ENCODE data around the gene AMT. TPM values are rescaled to one million over a fixed set of nuclear protein-coding genes. Genes with fewer than 3 reads are reported as not detected.
A peak's percentile ranks its signal among the peaks of the same experiment; 100 is the strongest.

The AMT gene
- total RNA-seq, 2 donors from 2014 or later = 1.9 to 2.5 TPM

DNA sequence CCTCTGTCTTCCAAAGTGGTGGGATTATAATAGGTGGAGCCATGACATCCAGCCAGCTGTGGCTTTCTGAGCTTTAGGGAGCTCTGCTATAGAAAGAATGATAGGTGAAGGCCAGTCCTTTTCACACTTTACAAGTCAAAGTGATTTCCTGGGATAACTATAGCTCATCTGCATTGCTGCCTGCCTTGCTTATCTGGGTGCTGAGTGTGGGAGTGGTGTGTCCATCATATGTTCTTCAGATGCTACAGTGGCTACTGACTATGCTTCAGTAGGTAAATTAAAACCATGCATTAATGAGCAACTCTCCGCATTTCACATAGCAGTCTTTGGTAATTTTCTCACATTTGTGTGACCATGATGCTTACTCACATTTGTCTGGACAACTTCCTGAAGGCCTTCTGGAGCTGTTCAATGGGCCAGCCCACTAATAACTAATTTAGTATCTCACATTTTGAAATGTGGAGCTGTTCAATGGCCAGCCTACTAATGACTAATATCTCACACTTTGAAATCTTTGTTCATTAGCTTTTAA is 33.9 kb downstream of the AMT start:
- Mint-ChIP-seq H3K4me3 (peak overlapping the region; percentile 19), H3K36me3 (ENCODE audit: low read depth) (peaks cover 40% of the 10 kb centered on the region), H3K9me3 (no peaks in the 10 kb centered on the region), H3K4me1 (peaks cover 30% of the 10 kb centered on the region), H3K27ac (peak overlapping the region; percentile 80), H3K27me3 (no peaks in the 10 kb centered on the region)
- no peak for ATAC-seq (replicated peaks)

DNA sequence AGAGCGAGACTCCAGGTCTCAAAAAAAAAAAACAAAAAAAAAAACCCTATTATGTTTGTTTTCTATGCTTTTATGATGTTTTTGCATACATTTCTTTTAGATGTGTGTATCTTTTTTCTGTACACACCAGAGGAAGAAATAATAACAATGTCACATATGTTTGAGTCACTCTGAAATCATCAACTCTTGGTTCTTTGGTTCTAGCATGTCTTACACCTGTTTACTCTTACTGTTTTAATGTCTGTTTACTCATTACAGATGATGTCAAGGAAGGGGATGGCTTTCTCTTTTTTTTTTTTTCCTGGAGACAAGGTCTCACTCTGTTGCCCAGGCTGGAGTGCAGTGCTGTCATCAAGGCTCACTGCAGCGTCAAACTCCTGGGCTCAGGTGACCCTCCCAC is 34.6 kb downstream of the AMT start:
- Mint-ChIP-seq H3K27ac (peak overlapping the region; percentile 80), H3K36me3 (ENCODE audit: low read depth) (peaks cover 35% of the 10 kb centered on the region), H3K9me3 (no peaks in the 10 kb centered on the region), H3K27me3 (no peaks in the 10 kb centered on the region), H3K4me1 (peaks cover 31% of the 10 kb centered on the region), H3K4me3 (peak overlapping the region; percentile 19)
- peak; percentile 89 for ATAC-seq (replicated peaks)

DNA sequence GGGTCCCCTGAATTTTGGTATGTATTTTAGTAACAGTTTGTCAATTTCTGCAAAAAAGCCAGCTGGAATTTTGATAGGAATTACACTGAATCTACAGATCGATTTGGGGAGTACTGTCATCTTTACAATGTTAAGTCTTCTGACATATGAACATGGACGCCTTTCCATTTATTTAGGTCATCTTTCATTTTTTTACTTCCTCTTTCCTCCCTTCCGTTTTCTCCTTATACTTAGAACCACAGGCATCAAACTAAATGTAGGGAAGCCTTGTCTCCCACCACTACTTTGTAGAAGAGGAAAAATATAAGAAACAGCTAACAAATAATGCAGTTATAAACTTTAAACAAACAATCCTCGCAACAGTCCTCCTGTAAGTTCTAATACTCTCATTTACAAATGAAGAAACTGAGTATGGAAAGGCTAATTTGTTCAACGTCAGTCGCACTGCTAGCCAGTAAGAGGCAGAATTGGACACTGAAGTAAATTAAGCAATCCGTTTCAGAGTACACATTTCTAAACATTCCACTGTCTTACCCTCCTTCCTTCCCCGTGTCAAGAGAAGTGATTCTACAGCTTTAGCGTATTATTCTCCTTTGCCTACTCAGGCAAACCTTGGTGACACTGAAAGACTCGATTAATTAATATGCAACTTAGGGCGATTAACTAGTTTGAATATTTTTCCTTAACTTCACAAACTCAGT is 36.1 kb downstream of the AMT start:
- H3K4me1 Mint-ChIP-seq = peaks cover 31% of the 10 kb centered on the region
- H3K4me3 Mint-ChIP-seq = peak overlapping the region; percentile 34
- H3K27ac Mint-ChIP-seq = peak overlapping the region; percentile 75
- H3K9me3 Mint-ChIP-seq = no peaks in the 10 kb centered on the region
- H3K36me3 Mint-ChIP-seq (ENCODE audit: low read depth) = peaks cover 31% of the 10 kb centered on the region
- ATAC-seq (replicated peaks) = no peak
- H3K27me3 Mint-ChIP-seq = no peaks in the 10 kb centered on the region

DNA sequence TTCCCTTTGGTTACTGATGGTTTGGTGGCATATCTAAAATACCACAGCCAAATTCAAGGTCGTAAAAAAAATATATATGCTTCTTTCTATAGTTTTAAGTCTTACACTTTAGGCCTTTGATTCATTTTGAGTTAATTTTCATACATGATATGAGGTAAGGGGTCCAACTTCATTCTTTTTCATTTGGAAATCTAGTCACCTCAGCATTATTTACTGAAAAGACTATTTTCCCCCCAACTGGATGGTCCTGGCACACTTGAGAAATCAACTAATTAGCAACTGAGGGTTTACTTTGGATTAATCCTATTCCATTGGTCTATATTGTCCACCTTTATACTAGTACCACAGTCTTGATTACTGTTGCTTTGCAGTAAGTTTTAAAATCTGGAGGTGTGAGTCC is 36.7 kb downstream of the AMT start:
- Mint-ChIP-seq H3K9me3 (no peaks in the 10 kb centered on the region), H3K27me3 (no peaks in the 10 kb centered on the region), H3K4me3 (peak overlapping the region; percentile 34), H3K36me3 (ENCODE audit: low read depth) (peaks cover 31% of the 10 kb centered on the region), H3K27ac (peak overlapping the region; percentile 75), H3K4me1 (peaks cover 31% of the 10 kb centered on the region)
- no peak for ATAC-seq (replicated peaks)

DNA sequence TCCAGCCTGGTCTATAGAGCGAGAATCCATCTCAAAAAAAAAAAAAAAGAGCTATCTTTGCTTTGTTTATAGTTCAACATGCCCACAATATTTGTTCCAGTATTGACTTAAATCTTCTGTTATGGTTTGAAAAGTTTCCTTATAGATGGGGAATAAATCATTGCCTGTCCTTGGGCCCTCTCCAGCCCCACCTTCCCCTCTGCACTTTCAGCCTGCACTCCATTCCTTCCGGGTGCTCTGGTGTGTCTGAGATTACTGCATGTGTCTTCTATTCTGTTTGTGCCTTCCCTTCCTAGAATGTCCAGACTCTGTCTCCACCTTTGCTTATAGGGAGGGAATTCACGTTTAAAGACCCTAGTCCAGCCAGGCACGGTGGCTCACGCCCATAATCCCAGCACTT is 38.9 kb downstream of the AMT start:
- H3K27ac Mint-ChIP-seq = no peak overlapping the region
- peaks cover 40% of the 10 kb centered on the region for H3K4me1 Mint-ChIP-seq
- H3K36me3 Mint-ChIP-seq (ENCODE audit: low read depth) = peaks cover 33% of the 10 kb centered on the region

DNA sequence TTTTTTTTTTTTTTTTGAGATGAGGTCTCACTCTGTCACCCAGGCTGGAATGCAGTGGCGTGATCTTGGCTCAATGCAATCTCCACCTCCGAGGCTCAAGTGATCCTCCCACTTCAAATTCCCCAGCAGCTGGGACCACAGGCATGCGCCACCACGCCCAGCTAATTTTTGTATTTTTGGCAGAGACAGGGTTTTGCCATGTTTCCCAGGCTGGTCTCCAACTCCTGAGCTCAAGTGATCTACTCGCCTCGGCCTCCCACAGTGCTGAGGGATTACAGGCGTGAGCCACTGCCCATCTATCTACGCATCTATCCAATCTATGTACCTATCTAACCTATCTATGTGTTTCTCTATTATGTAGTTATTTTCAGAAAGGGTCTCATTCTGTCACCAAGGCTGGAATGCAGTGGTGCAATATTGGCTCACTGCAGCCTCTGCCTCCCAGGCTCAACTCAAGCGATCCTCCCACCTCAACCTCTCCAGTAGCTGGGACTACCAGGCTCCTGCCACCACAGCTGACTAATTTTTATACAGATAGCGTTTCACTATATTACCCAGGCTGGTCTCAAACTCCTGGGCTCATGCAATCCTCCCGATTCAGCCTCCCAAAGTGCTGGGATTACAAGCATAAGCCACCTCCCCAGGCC is 43.9 kb downstream of the AMT start:
- peak overlapping the region; percentile 48 for H3K4me3 Mint-ChIP-seq

More for the DNA sequence above, 38.9 kb downstream of the AMT start:
- H3K4me3 Mint-ChIP-seq = peak overlapping the region; percentile 16
- no peak for ATAC-seq (replicated peaks)
- no peaks in the 10 kb centered on the region for H3K27me3 Mint-ChIP-seq
- H3K9me3 Mint-ChIP-seq = no peaks in the 10 kb centered on the region

DNA sequence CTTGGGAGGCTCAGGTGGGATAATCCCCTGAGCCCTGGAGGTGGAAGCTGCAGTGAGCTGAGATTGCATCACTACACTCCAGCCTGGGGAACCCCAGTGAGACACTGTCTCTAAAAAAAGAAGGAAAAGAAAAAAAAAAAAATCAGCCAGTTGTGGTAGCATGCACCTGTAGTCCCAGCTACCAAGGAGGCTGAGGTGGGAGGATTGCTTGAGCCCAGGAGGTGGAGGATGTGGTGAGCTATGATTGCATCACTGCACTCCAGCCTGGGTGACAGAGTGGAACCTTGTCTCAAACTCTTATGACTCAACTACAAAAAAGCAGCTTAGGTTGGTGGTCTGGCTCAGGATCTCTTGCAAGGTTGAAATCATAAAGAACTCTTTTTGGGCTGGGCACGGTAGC is 44.8 kb downstream of the AMT start:
- ATAC-seq (replicated peaks) = peak; percentile 94
- H3K36me3 Mint-ChIP-seq (ENCODE audit: low read depth) = peaks cover 58% of the 10 kb centered on the region
- H3K27ac Mint-ChIP-seq = peak overlapping the region; percentile 71
- no peaks in the 10 kb centered on the region for H3K27me3 Mint-ChIP-seq
- H3K4me1 Mint-ChIP-seq = peaks cover 23% of the 10 kb centered on the region
- H3K9me3 Mint-ChIP-seq = no peaks in the 10 kb centered on the region
- peak overlapping the region; percentile 37 for H3K4me3 Mint-ChIP-seq

More for the DNA sequence above, 43.9 kb downstream of the AMT start:
- peaks cover 25% of the 10 kb centered on the region for H3K4me1 Mint-ChIP-seq
- peak overlapping the region; percentile 75 for H3K27ac Mint-ChIP-seq
- H3K9me3 Mint-ChIP-seq = no peaks in the 10 kb centered on the region
- H3K36me3 Mint-ChIP-seq (ENCODE audit: low read depth) = peaks cover 50% of the 10 kb centered on the region
- peak; percentile 43 for ATAC-seq (replicated peaks)
- H3K27me3 Mint-ChIP-seq = no peaks in the 10 kb centered on the region

DNA sequence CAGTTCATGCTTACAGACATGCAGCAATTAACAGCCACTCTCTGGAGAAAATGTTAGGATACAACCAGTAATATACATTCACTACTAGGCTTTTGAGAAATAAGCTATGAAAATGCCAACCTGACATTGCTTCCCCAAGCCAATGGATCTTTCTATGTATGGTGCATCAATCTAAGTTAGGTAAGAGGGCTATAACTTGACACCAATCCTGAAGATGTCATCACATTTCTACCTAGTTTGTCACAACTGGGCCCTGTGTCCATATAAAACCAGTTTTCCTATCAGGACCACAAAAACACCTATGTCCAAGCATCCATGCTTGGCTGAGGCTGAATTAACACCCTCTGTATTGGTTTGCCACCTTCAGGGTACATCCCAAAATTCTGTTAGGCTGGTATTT is 50.3 kb downstream of the AMT start:
- peaks cover 8% of the 10 kb centered on the region for H3K4me1 Mint-ChIP-seq

DNA sequence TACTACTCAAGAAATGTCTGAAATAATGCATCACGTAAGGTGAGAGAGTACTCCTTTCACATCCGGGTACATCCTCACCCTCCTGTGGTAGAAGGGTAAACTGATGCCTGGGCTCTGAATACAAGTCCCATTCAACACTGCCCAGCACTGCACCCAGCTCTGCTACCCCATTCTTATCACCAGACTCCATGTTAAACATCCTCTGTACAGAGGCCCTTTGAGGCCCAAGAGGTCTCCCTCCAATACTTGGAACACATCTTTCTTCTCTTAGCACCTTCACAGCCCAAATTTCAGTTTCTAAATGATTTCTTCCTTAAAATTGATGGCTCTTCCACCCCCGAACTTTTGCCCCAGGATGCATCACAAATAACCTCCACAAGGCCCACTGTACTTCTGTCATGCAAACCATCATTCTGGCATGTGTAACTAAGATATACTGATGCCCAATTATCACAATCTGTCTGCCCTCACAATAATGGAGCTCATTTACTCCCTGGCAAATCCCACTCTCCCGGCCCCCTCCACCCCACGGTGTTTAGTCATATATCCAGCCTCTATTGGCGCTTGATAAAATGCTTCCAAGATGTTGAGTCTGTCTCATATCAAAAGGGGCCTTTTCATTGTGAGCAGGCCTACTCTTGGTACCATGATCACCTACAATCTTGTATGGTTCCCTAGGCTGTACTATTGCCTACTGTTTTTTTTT is 51.5 kb downstream of the AMT start:
- peaks cover 6% of the 10 kb centered on the region for H3K4me1 Mint-ChIP-seq
- H3K36me3 Mint-ChIP-seq (ENCODE audit: low read depth) = peaks cover 99% of the 10 kb centered on the region
- no peak overlapping the region for H3K4me3 Mint-ChIP-seq
- no peak for ATAC-seq (replicated peaks)
- H3K9me3 Mint-ChIP-seq = no peaks in the 10 kb centered on the region
- H3K27ac Mint-ChIP-seq = peak overlapping the region; percentile 34
- H3K27me3 Mint-ChIP-seq = no peaks in the 10 kb centered on the region

More for the DNA sequence above, 50.3 kb downstream of the AMT start:
- Mint-ChIP-seq H3K4me3 (no peak overlapping the region), H3K36me3 (ENCODE audit: low read depth) (peaks cover 92% of the 10 kb centered on the region), H3K9me3 (no peaks in the 10 kb centered on the region), H3K27ac (peak overlapping the region; percentile 34), H3K27me3 (no peaks in the 10 kb centered on the region)
- no peak for ATAC-seq (replicated peaks)

Other genes with a start within 250 kb of the AMT start
- 1 to 10 TPM; 9.3 to 9.4 TPM for gene C3orf62, start 145.2 kb downstream of the AMT start, total RNA-seq
- gene USP4, start 82.4 kb downstream of the AMT start, total RNA-seq = 10 to 100 TPM; 69.1 to 69.2 TPM
- gene GPX1, start 64.1 kb downstream of the AMT start, total RNA-seq = 100 to 1,000 TPM; 133 to 221 TPM
- gene RHOA, start 10.5 kb downstream of the AMT start, total RNA-seq = 100 to 1,000 TPM; 298 to 453 TPM
- 10 to 100 TPM; 14.3 to 18.0 TPM for gene TCTA, start 10.1 kb downstream of the AMT start, total RNA-seq
- 10 to 100 TPM in 1 of 2 donors, 1 to 10 TPM in 1; 6.7 to 11.6 TPM for gene NICN1, start 6.9 kb upstream of the AMT start, total RNA-seq
- 10 to 100 TPM in 1 of 2 donors, 1 to 10 TPM in 1; 7.0 to 12.3 TPM for gene DAG1, start 47.8 kb upstream of the AMT start, total RNA-seq
- gene BSN, start 132.0 kb upstream of the AMT start, total RNA-seq = under 1 TPM; 0.13 to 0.22 TPM

Data from activated T-helper 17 cell treated with anti-CD3 and anti-CD28 coated beads, Interleukin-2, amount 50 U/mL, for 72 hours (primary cell).